GM20431 (cell line): ENCODE measurements around the gene ATF5.
"Not testable (repeated sequence)": the region's sequence is repeated elsewhere in the genome, so short reads cannot be mapped to it uniquely, and the experiment has no call there.

Source experiments
- in situ Hi-C: fragments of 300-500 bp; cut with MseI, MboI; formaldehyde crosslinking; loops from one replicate; pipeline ENCODE4 v1.15.0; 2020; ENCODE audit warnings: low sequenced_read_pairs; ENCODE audit not compliant: unreplicated experiment

ATF5 gene

DNA sequence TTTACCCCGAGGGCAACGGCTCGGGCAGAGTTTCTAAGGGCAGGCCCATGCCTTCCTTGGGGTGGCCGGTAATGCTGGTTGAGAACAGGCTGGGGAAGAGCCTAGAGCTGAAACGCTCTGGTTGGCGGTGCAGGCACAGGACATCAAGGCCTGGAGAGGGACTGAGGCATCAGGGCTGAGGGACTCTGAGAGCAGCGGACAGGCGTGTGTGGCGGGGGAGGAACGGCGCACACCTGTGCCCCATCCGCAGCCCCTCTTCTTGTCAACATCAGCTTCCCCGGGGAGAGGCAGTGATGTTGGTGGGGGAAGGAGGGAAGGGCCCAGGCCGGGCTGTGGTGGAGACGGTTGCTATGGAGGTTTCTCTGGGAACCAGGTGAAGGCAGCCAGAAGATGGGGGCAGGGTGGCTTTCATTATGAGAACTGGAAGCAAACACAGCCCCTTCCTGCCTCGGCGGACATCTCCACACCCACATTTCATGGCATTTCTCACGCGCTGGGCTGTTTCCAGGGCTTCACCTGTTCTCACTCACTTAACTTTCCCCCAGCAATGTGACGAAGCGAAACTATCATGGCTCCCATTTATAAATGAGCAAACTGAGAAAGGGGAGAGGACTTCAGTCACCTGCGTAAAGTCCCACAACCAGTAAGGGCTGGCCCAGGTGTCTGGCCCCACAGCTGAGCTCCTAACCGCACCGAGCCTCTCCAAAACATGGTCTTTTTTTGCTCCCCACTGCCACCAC is 8.2 kb upstream of the ATF5 start:
- in situ Hi-C loops: no loop called here

DNA sequence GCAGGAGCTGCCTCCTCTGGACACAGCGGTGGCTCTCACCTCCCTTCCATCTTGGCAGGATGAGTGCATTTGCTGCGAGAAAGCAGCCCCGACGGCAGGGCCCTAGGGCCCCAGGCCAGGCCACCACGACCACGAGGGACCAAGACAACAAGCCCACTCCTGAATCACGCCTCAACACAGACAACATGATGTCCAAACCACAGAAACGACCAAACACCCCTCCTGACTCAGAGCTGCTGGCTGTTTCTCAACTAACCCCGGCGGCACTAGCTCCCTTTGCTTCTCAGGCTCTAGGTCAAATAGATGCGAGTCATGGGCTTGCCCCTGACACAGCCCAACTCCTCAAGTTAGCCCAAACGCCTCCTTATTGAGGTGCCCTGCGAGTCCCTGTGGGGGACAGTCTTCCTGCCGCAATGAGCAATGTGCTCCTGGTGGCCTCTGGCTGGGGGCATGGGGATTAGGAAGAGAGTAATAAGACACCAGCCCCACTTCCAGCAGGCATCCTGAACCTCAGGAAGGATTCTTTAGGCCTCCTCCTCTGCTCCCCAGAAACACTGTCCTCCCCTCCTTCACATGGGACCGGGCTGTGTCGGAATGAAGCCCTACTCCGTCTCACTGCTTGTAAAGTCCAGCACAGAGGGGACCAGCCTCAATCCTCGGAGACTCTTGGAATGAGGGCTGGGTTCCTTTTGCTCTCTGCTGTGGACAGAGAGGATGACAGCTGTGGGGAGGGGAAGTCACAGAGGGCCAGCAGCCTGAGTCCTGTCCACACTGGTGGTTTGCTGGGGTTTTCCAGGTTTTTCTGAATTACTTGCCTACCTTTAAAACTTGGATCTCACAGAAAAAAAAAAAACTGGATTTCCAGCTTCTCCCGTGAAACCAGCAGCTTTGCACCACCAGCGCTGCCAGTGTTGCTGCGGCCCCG is 6.9 kb upstream of the ATF5 start:
- in situ Hi-C loops: no loop called here

DNA sequence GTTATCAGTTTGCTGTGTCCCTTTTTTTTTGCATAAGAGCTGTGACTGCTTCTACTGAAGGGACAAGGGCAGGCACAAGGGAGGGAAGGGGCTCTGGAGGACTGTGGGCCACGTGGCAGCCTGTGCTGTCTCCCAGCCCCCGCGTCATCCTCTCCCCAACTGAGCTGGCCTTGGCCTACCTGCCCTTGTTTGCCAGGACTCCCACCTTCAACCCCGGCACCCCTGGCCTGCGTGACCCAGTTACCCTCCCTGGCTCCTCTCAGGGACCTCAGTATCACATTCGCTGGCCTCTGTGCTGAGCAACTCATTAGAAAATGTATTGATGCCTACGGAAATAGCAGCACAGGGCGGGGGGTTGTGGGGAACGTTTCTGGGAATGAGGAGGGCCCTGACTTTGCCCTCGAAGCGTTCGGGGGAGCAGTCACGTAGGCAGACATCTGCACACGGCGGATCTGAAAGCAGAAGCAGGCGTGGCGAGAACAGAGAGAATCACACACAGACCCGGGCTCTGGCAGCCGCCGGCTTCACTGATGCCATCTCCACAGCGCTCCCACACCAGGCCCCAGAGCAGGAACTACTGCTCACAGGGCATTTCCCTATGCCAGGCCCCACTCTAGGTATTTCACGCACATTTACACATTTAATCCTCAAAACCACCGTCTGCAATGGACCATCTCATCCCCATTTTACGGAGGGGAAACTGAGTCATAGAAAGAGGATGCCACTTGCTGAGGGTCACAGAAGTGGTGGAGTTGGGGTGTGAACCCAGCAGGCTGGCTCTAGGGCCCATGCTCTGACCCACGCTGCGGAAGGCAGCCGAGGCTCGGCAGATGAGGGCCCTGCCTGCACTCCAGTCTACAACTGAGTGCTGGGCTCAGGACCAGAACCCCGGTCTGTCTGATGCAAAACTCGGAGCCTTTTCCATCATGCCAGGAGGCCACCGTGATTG is 5.7 kb upstream of the ATF5 start:
- in situ Hi-C loops: no loop called here

DNA sequence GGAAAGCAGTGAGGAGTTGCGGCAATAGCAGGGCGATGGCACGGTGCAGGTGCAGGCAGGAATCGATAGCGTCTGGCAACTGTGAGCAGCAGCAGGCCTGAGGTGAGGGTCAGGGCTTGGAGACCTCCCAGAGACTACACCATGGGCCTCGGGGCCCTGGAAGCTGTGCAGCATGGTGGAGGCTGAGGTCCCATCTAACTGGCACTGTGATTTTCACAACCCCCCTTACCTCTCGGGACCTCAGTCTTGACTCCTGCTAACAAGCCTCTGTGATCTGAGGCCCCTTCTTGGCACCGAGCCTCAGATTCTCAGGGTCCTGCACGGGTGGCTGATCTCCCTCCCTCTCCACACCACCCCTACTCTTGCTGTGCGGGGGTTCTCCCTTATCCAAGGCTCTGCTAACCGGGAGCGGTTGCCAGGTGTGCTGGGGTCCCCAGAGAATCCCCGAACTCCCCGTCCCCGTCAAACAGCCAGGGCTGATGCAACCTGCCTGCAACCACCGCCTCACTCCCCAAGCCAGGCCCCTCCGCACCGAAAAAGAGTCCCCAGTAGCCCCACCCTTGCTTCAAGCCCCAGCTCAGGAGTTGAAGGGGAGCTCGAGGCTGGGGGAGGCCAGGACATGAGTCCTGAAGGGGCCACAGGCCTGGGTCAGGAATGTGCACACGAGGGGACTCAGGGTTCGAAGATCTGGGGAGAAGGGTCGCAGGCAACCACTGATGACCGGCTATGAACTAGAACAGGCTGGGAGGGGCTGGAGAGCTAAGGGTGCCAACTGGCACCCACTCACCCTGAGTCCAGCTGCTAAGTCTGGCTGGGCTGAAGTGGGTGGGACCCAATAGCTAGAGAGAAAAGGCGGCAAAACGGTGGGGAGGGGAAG is 4.8 kb upstream of the ATF5 start:
- in situ Hi-C loops: no loop called here

DNA sequence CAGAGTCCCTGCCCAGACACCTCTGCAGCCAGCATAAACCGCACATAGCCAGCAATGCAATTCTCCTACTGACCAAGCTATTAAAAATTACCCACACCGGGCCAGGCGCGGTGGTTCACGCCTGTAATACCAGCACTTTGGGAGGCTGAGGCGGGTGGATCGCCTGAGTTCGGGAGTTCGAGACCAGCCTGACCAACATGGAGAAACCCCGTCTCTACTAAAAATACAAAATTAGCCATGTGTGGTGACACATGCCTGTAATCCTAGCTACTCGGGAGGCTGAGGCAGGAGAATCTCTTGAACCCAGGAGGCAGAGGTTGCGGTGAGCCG is 4.2 kb upstream of the ATF5 start:
- in situ Hi-C loops: not testable (repeated sequence)

DNA sequence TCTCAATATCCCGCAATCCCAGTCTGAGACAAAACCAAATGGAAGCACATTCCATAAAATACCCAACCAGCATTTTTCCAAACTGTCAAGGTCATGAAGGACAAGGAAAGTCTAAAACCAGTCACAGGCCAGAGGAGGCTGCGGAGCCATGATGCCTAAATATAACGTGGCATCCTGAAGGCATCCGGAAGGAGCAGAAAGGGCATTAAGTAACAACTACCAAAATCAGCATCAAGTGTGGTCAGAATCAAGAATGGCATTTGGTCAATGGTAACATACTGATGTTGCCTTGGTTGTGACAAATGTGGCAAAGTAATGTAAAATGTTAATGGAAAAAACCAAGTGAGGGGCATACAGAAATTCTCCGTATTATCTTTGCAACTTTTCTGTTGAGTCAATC is 3.5 kb upstream of the ATF5 start:
- in situ Hi-C loops: no loop called here

DNA sequence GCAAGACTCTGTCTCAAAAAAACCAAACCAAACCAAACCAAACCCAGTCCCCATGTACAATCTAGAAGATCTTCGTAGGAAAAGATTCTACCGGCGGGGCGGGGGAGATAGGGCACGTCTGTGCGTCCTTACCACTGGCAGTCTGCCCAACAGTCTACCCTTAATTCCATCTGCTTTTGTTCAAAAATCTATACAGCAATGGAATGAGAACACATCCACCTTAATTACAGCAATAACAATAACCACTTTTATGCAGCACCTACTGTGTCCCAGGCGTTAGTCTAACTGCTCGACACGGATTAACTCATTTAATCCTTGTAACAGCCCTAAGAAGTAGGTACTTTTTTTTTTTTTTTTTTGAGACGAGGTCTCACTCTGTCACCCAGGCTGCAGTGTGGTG is 2.5 kb upstream of the ATF5 start:
- in situ Hi-C loops: no loop called here

DNA sequence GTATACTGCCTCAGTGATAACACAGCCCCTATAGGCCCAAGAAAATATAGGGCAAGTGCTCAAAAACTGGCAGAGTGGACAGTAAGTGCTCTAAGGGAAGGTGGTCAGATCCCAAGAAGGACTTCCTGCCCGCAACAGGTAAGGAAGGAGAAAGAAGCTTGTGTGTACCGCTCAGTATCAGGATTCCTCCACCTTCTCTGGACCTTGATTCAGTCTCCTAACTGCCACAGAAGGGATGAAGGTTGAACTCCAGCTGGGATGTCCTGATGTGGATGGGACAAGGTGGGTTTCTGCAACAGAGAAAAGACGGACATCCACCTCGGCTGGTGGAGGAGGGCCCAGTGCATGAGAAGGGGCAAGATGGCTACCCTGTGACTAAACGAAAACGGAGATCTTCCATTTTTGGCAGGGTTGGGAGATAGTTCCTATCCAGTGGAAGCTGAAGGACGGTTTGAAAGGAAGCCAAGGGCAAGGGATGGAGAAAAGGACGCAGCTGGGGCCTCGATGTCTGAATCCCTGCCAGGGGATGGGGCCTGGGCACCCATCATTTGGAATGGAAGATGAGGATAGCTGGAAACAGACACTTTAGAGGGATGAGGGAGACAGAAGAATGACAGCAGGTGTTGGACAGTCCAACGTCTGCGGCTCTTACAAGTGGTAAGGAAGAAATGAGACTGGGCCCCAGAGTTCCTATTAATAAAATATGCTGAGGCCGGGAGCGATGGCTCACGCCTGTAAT is 1.3 kb upstream of the ATF5 start:
- in situ Hi-C loops: no loop called here

DNA sequence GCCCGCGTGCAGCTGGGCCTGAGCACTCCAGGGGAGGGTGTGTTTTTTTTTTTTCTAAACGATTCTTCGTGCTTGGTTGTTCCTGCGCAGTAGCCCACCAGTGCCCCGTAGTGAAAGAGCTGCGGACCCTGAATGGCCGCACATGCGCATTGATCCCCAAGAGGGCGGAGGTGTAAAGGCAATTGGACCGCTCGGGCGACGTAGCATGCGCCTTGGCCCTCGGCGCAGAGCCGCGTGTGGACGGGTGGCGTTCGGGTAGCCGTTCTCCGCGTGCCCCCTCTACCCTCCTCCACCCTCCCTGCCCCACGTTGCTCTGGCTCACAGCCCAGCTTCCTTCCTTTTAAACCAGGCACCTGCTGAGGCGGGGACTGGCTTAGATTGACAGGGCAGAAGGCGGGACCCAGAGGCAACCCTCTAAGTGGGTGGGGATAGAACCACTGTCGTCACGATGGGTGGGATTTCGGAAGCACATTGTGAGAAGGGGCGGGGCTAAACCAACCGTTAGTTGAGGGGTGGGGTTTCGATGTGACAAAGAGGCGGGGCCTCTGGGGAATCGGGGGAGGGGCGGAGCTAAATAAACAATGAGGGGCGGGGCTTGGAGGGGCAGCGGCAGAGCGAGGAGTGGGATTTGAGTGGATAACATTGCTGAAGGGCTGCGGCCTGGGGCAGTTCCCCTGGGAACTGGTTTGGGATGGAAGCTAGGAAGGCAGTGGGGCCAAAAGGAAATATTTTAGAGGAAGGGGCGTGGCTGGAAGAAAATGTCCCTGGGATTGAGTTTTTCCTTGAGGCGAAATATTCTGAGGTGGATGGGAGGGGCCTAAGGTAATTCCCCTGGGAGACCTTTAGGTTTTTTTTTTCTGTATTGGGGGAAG is 842 bp downstream of the ATF5 start:
- in situ Hi-C loops: no loop called here

DNA sequence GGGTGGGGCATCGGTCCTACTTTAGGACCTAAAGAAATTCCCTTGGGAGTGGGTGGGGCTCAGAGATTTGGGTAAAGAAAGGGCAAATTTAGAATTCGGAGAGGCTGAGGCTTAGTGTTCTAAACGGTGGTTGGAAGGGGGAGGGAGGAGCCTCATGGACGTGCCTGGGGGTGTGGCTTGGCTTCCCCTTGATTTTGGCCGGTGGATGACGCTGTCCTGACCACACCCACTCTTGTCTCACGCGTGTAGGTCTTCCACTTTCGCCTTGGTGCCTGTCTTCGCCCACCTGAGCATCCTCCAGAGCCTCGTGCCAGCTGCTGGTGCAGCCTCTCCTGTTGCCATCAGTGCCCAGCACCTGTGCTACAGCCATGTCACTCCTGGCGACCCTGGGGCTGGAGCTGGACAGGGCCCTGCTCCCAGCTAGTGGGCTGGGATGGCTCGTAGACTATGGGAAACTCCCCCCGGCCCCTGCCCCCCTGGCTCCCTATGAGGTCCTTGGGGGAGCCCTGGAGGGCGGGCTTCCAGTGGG is 1.5 kb downstream of the ATF5 start:
- in situ Hi-C loops: no loop called here

DNA sequence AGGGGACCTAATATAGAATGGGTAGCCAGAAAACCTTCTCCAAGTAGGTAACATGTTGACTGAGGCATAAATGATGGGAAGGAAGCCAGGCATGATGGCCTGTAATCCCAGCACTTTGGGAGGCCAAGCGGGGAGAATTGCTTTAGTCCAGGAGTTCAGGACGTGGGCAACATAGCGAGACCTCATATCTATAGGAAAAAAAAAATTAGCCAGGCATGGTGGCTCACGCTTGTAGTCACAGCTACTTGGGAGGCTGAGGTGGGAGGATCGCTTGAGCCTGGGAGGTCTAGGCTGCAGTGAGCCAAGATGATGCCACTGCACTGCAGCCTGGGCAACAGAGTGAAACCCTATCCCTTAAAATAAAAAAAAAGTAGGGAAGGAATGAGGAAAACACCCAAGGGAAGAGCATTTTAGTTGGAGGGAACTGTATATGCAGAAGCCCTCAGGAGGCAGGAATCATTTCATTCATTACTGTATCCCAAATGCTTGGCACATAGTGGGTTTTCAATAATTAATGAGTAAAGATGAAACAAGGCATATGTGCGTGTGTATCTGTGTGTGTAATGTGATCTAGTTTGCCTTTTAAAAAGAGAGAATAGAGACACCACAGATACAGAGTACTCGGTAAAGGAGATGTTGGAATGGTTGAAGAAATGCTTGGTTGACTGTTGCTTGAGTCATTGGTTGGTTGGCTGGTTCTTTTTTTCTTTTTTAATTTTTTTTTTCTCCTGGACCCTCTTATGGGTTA is 2.5 kb downstream of the ATF5 start:
- in situ Hi-C loops: no loop called here

DNA sequence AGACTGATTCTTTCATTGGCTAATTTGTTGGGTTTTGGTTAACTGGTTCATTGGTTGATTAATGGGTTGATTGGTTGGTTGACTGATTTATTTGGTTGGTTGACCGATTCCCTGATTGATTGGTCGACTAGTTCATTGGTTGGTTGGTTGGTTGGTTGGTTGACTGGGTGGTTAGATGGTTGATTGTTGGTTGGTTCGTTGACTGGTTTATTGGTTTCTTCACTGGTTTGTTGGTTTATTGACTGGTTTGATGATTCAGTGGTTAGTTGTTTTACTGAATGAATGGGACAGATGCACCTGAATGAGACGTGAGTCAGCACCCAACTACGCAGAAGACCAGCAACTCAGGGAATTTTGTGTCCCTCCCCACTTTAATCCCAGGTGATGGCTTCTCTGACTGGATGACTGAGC is 3.0 kb downstream of the ATF5 start:
- in situ Hi-C loops: no loop called here

DNA sequence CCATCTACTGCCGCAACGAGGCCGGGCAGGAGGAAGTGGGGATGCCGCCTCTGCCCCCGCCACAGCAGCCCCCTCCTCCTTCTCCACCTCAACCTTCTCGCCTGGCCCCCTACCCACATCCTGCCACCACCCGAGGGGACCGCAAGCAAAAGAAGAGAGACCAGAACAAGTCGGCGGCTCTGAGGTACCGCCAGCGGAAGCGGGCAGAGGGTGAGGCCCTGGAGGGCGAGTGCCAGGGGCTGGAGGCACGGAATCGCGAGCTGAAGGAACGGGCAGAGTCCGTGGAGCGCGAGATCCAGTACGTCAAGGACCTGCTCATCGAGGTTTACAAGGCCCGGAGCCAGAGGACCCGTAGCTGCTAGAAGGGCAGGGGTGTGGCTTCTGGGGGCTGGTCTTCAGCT is 3.7 kb downstream of the ATF5 start:
- in situ Hi-C loops: no loop called here

DNA sequence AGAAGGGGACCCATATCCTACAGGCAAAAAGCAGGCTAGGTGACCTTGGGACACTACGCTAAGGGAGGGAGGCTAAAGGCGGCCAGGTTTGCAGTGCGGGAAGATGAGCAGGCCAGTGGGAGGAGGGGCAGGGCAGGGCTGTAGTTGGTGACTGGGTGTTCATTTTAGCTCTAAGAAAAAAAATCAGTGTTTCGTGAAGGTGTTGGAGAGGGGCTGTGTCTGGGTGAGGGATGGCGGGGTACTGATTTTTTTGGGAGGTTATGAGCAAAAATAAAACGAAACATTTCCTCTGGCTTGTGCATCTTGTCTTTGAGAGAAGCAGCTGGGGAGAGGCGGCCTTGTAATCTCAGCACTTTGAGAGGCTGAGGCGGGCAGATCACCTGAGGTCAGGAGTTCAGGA is 4.6 kb downstream of the ATF5 start:
- in situ Hi-C loops: no loop called here

DNA sequence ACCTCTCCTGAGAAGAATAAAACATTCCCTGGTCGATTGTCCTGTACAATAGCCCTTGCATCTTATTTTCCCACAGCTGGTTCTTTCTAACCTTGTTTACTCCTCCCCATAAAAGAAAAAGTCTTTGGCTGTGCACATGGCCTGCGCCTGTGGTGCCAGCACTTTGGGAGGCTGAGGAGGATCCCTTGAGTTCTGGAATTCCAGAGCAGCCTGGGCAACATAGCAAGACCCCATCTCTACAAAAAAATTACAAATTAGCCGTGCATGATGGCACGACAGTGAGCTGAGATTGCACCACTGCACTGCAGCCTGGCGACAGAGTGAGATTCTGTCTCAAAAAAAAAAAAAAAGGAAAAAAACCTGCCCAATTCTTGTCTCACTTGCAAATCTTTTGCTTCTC is 7.5 kb downstream of the ATF5 start:
- in situ Hi-C loops: no loop called here

DNA sequence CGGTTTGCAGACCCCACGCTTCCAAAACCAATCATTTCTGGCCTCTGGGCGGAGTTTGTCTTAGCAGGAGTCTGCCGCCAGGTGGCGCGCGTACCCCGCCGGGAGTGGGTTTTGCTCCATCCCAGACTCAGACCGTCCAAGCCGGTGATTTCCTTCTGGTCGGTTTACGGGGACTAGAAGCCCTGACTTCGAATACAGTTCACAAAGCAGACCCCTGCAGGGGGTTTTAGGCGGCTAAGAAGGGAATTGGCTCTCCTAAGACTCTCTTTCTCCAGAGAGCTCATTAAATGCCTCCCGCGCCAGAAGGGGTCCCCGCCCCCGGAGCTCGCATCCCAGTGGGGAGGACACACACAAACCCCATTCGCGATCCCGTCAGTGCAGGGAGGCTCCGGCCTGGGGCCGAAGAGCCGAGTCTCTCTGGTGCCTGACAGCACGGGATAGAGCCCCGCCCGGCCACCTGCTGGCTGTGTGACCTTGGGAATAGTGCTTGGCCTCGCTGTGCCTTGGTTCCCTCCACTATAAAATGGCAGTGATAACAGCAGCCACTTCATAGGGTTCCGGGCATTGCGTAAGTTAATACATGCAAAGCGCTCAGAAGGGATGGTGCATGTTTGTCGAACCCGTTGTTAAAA is 8.9 kb downstream of the ATF5 start:
- in situ Hi-C loops: no loop called here

DNA sequence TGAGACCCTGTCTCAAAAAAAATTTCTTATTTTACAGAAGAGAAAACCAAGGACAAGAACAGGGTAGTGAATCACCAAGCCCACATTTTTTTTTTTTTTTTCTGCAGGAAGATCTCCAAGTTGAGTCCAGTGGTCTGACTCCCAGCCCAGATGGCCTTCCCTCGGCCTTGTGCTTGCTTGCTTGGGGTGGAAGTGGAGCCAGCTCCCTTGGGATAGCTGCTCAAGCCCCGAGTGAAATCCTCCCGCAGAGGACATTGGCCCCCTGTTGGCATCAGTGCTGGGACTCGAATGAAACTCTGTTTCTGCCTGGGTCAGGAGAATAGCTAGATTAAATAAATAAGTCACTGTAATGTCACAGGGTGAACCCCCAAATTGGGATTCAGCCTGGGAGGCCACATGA is 9.7 kb downstream of the ATF5 start:
- in situ Hi-C loops: no loop called here
